HepG2 (cell line): ENCODE data around the gene POU3F3. TPM values are rescaled to one million over a fixed set of nuclear protein-coding genes. Genes with fewer than 3 reads are reported as not detected.

Source experiments
- ATAC-seq: fragments of 200-7000 bp; cut with Tn5 transposase; 3 replicates; pipeline ENCODE4 v1.9.1; 2020; ENCODE audit warnings: mild to moderate bottlenecking, moderate library complexity
- BruUV-seq: library from RNA; stranded (reverse); fragments of 400-500 nt; replicated peaks from 2 replicates; lab custom pipeline; 2021; lab: Mats Ljungman, UMichigan
- CTCF ChIA-PET: fragments of 300-600 bp; formaldehyde crosslinking; extraction: SDS; loops from one replicate; lab custom pipeline; 2021; ENCODE audit warnings: low total read pairs, inconsistent platforms, low intra/inter-chr PET ratio; lab: Yijun Ruan, JAX
- POLR2A ChIA-PET: fragments of 350-600 bp; sonication (Branson Sonifier 250); formaldehyde crosslinking; loops from one replicate; lab custom pipeline; 2020; ENCODE audit warnings: antibody characterized with exemption, inconsistent platforms; lab: Yijun Ruan, JAX
- DNase-seq: peaks from one replicate; pipeline ENCODE4 v3.0.0-alpha.2; 2015; ENCODE audit warnings: low spot score
- FAIRE-seq: peaks from 3 replicates; lab custom pipeline; 2011; peaks lifted over from hg19 to GRCh38; lab: Jason Lieb, UNC
- H2AFZ ChIP-seq: one replicate; pipeline ENCODE4 v1.6.1; 2011; ENCODE audit warnings: low read length, inconsistent platforms
- H3K27ac ChIP-seq: fragments of 300-600 bp; 3 replicates; pipeline ENCODE4 v1.8.0; 2011; ENCODE audit warnings: mixed run types, mild to moderate bottlenecking, mixed read lengths, low read length, inconsistent platforms; ENCODE audit not compliant: insufficient read depth; ENCODE audit errors: extremely low read length
- H3K27me3 ChIP-seq, 2 experiments: fragments of 200-600 bp in 1 of 2; 2 replicates in 1 of 2; 3 replicates in 1 of 2; pipeline versions ENCODE4 v1.6.0 to v1.8.0; 2011; ENCODE audit warnings: low read length in 2 of 2, mild to moderate bottlenecking in 2 of 2, moderate library complexity in 2 of 2, inconsistent platforms in 1 of 2; ENCODE audit not compliant: insufficient read depth in 2 of 2, control insufficient read depth in 1 of 2
- H3K36me3 ChIP-seq, 2 experiments: fragments of 200-600 bp in 1 of 2; replicated peaks in 1 of 2; 2 replicates in 1 of 2; 3 replicates in 1 of 2; pipeline versions ENCODE4 v1.5.1 to v1.8.0; 2011; ENCODE audit warnings: low read length in 2 of 2, inconsistent platforms in 1 of 2; ENCODE audit not compliant: insufficient read depth in 2 of 2, control insufficient read depth in 1 of 2
- H3K4me1 ChIP-seq: 2 replicates; pipeline ENCODE4 v1.5.1; 2012; ENCODE audit warnings: low read length, inconsistent platforms; ENCODE audit not compliant: insufficient read depth
- H3K4me2 ChIP-seq: 2 replicates; pipeline ENCODE4 v1.6.0; 2011; ENCODE audit warnings: low read depth, low read length, inconsistent platforms
- H3K4me3 ChIP-seq, 3 experiments: fragments of 200-600 bp in 1 of 3; sonication (generic), shearing (Covaris generic) in 1 of 3; replicated peaks in 1 of 3; 2 replicates each; pipeline ENCODE4 v1.5.1; 2011 to 2016; ENCODE audit warnings: low read length in 3 of 3, inconsistent platforms in 2 of 3, low read depth in 2 of 3, mild to moderate bottlenecking in 2 of 3, control low read depth in 1 of 3, mixed read lengths in 1 of 3; ENCODE audit not compliant: insufficient read depth in 1 of 3
- H3K79me2 ChIP-seq: one replicate; pipeline ENCODE4 v1.6.1; 2011; ENCODE audit warnings: low read length, inconsistent platforms; ENCODE audit not compliant: insufficient read depth
- H3K9ac ChIP-seq: 2 replicates; pipeline ENCODE4 v1.6.0; 2011; ENCODE audit warnings: mild to moderate bottlenecking, low read depth, low read length, inconsistent platforms; ENCODE audit not compliant: insufficient read depth
- H3K9me3 ChIP-seq: 2 replicates; pipeline ENCODE4 v1.5.1; 2012; ENCODE audit warnings: mild to moderate bottlenecking, low read length
- H4K20me1 ChIP-seq: 2 replicates; pipeline ENCODE4 v1.6.0; 2011; ENCODE audit warnings: inconsistent platforms, mild to moderate bottlenecking, low read length, moderate library complexity; ENCODE audit not compliant: insufficient read depth
- CBX2 ChIP-seq, 2 experiments: fragments of 200-600 bp in 1 of 2; sonication (generic); formaldehyde crosslinking in 1 of 2; IDR thresholded peaks; 2 replicates each; pipeline versions ENCODE4 v1.7.0 to v1.8.1; 2018 to 2022; ENCODE audit warnings: low read depth in 2 of 2, low read length in 1 of 2, mild to moderate bottlenecking in 1 of 2, missing genetic modification reagents in 1 of 2
- EZH2 ChIP-seq: conservative IDR thresholded peaks from 2 replicates; pipeline ENCODE4 v1.6.1; 2012; ENCODE audit warnings: mild to moderate bottlenecking, low read depth, low read length, moderate library complexity
- MAFF ChIP-seq: IDR thresholded peaks from 2 replicates; pipeline ENCODE4 v1.6.1; 2011; ENCODE audit warnings: low read depth, low read length, improper control_type of control experiment
- MTF2 ChIP-seq: sonication (generic); formaldehyde crosslinking; IDR thresholded peaks from 2 replicates; pipeline ENCODE4 v1.5.0; 2020; ENCODE audit warnings: missing genetic modification reagents, borderline replicate concordance
- RNF2 ChIP-seq: fragments of 450-650 bp; conservative IDR thresholded peaks from 2 replicates; pipeline ENCODE4 v1.6.1; 2016; ENCODE audit warnings: low read depth
- TGIF2 ChIP-seq: IDR thresholded peaks from 2 replicates; pipeline ENCODE4 v1.6.1; 2016; ENCODE audit warnings: control low read depth, missing compliant biosample characterization
- ZNF713 ChIP-seq: sonication (generic); formaldehyde crosslinking; IDR thresholded peaks from 2 replicates; pipeline ENCODE4 v1.4.0; 2020; ENCODE audit warnings: mild to moderate bottlenecking, missing genetic modification reagents
- WGBS: methylation state at CpG from one replicate; pipeline ENCODE4 v1.1.6; 2017; ENCODE audit warnings: low lambda C conversion rate; 5-methylcytosine and 5-hydroxymethylcytosine counted together
- in situ Hi-C: cut with HindIII; loops from 2 replicates; pipeline ENCODE4 v1.10.0; 2017; ENCODE audit warnings: low pct_unique_long_range_greater_than_20kb; ENCODE audit not compliant: extremely low pct_ligation_motif_present
- intact Hi-C: fragments of 100-400 bp; cut with micrococcal nuclease; formaldehyde crosslinking; loops from one replicate; pipeline ENCODE4 v1.10.0; 2022; ENCODE audit not compliant: unreplicated experiment
- polyA plus RNA-seq, 8 experiments: library from polyadenylated mRNA; depleted of rRNA in 3 of 8; stranded (reverse) in 7 of 8; unstranded in 1 of 8; fragments of >200 nt; fragmentation: Illumina TruSeq in 4 of 8; extraction: Trizol in 4 of 8; gene quantifications; 2 replicates each; pipeline versions ENCODE4 v1.2.1 to v1.2.3, GENCODE V29; 2011 to 2016; ENCODE audit warnings: low read depth in 4 of 8, missing spikeins in 1 of 8, mixed read lengths in 1 of 8; ENCODE audit not compliant: insufficient read depth in 1 of 8
- total RNA-seq, 5 experiments: library from RNA; depleted of rRNA; stranded (reverse); fragments of >200 nt; fragmentation: Illumina TruSeq; extraction: Trizol; gene quantifications; 2 replicates each; pipeline ENCODE4 v1.2.3, GENCODE V29; 2016; ENCODE audit warnings: low read depth in 1 of 5
- TF ChIP-seq, protein P1 (sequence below): sonication (generic); formaldehyde crosslinking; IDR thresholded peaks from 2 replicates; pipeline ENCODE4 v1.4.0; 2020; ENCODE audit warnings: missing genetic modification reagents

The POU3F3 gene
- total and polyA plus RNA-seq, 2 of the 13 experiments (the other 11 are each of a cell fraction or from before 2014, with no cell fraction given) = not detected

DNA sequence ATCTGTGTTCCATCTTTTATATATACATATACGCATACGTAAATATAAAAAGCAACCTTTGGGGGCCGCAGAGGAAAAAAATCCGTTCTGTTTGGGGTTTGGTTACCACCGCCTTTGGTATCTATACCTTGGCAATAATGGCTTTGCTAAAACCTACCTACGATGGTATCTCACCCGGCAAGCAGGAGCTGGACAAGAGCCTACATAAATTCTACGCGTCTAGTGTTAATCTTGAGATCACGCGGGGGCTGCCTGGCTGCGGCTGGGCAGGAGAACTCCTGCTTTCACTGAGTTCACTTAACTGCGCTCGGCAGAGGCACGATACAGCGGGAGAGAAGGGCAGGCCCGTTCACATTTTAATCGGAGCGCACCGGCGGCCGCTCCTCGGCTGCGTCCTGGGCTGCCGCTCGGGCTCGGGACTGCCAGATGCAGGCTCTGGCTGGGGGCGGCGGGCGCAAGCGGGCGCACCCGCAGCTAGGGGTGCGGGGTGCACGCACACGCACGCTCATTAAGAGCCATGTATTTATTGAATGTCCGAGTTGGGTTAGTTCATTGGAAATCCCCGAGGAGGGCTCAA, 1.7 kb upstream of the POU3F3 start:
- CTCF ChIA-PET = no interaction called here

More for the DNA sequence above, 1.7 kb upstream of the POU3F3 start:
- TF ChIP-seq EZH2 (peak; percentile 96; the same call in 1 of the 2 replicates), TGIF2 (no peak), ZNF713 (CRISPR knock-in tag) (no peak), RNF2 (peak; percentile 81), CBX2 (IDR thresholded peaks at IDR 0.05; ENCODE audit: low read depth, low read length) (peak; percentile 82; the same call in 1 of the 2 replicates), CBX2 (CRISPR knock-in tag; IDR thresholded peaks at IDR 0.05; ENCODE audit: low read depth) (0 out of 2 replicates have a peak, but pooled peaks have one; percentile 77), MAFF (no peak), MTF2 (CRISPR knock-in tag) (peak; percentile 33; the same call in 1 of the 2 replicates)
- TF ChIP-seq, protein P1, sequence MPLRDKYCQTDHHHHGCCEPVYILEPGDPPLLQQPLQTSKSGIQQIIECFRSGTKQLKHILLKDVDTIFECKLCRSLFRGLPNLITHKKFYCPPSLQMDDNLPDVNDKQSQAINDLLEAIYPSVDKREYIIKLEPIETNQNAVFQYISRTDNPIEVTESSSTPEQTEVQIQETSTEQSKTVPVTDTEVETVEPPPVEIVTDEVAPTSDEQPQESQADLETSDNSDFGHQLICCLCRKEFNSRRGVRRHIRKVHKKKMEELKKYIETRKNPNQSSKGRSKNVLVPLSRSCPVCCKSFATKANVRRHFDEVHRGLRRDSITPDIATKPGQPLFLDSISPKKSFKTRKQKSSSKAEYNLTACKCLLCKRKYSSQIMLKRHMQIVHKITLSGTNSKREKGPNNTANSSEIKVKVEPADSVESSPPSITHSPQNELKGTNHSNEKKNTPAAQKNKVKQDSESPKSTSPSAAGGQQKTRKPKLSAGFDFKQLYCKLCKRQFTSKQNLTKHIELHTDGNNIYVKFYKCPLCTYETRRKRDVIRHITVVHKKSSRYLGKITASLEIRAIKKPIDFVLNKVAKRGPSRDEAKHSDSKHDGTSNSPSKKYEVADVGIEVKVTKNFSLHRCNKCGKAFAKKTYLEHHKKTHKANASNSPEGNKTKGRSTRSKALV (CRISPR knock-in tag) = peak; percentile 73
- FAIRE-seq (no peak), ATAC-seq (peak; percentile 68), DNase-seq (no peak)
- WGBS = 9% methylated on average over 22 of the region's 39 CpGs
- Histone ChIP-seq H3K27me3 (peaks cover 6 to 62% of the 10 kb centered on the region in 2 experiments; a peak in 4 of 5 replicates), H3K4me2 (0 out of 2 replicates have a peak overlapping the region, but pooled peaks have one; percentile 18), H3K4me3 (no peak overlapping the region; a peak in 1 of 6 replicates), H4K20me1 (no peaks in the 10 kb centered on the region), H3K27ac (no peak overlapping the region), H3K9ac (no peak overlapping the region), H3K9me3 (no peaks in the 10 kb centered on the region), H3K4me1 (peaks cover 1% of the 10 kb centered on the region; the same call in 1 of the 2 replicates), H2AFZ (no peak overlapping the region), H3K79me2 (no peaks in the 10 kb centered on the region), H3K36me3 (no peaks in the 10 kb centered on the region)
- in situ Hi-C loops = loop anchor here (10.0 kb wide), 1 partner anchor 897 kb away; no protein-coding TSS in a partner anchor
- POLR2A ChIA-PET = no interaction called here
- BruUV-seq = no TSS peak
- intact Hi-C loops = no loop called here
